ENCODE measurements around the gene CYP2D6.

CYP2D6 gene

DNA sequence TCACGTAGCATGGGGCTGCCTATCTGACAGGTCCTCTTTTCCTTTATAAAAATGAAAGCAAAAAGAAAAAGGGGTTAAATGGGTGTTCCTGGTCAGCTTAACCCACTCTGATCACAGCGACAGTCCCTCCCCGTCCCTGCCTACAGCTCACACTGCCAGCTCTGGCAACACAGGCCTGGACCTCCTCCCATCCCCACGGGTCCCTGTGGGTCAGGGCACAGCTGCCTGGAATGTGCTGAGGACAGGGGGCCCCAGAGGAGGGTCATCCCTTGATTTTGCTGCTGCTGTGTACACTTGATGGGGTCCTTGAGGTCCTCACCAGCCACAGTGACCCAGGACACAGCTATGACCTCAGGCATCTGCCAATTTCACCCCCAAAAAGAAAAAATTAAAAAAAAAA, 29.6 kb upstream of the CYP2D6 start:
- no peak for DNase-seq (ENCODE audit: low read depth, low spot score)
- no peak overlapping the region for H3K4me3 ChIP-seq (ENCODE audit: low read depth, low read length)
- in situ Hi-C loops (cut with HindIII; ENCODE audit: low sequenced_read_pairs): no loop called here
- TF ChIP-seq, protein P1, sequence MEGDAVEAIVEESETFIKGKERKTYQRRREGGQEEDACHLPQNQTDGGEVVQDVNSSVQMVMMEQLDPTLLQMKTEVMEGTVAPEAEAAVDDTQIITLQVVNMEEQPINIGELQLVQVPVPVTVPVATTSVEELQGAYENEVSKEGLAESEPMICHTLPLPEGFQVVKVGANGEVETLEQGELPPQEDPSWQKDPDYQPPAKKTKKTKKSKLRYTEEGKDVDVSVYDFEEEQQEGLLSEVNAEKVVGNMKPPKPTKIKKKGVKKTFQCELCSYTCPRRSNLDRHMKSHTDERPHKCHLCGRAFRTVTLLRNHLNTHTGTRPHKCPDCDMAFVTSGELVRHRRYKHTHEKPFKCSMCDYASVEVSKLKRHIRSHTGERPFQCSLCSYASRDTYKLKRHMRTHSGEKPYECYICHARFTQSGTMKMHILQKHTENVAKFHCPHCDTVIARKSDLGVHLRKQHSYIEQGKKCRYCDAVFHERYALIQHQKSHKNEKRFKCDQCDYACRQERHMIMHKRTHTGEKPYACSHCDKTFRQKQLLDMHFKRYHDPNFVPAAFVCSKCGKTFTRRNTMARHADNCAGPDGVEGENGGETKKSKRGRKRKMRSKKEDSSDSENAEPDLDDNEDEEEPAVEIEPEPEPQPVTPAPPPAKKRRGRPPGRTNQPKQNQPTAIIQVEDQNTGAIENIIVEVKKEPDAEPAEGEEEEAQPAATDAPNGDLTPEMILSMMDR (IDR thresholded peaks at IDR 0.05; ENCODE audit: low read depth, low read length): no peak

GRCh38 chr22:42158456-42159132, 28.0 kb upstream of the CYP2D6 start:
- DNase-seq (ENCODE audit: low read depth, low spot score): no peak
- H3K4me3 ChIP-seq (ENCODE audit: low read depth, low read length): no peak overlapping the region
- in situ Hi-C loops (cut with HindIII; ENCODE audit: low sequenced_read_pairs): no loop called here
- TF ChIP-seq, protein P1 (IDR thresholded peaks at IDR 0.05; ENCODE audit: low read depth, low read length): no peak

DNA sequence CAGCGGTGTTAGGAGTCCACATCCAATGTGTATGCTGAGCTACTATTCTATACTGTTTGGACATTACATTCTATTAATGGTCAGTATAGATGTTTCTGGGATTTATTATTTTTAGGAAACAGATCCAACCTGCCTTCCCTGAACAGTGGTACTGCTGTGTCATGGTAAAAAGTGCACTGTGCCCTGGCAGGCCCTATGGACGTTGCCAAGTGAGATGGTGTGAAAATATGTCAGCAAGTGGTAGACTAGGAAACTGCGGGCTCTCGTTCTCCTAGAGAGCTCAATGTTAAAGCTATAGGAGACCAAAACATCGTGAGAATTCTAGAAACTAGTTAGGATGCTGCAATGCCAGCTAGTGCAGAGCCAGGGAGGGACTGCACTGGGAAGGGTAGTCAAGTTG, 26.0 kb upstream of the CYP2D6 start:
- in situ Hi-C loops (cut with HindIII; ENCODE audit: low sequenced_read_pairs): no loop called here
- no peak for DNase-seq (ENCODE audit: low read depth, low spot score)
- TF ChIP-seq, protein P1 (IDR thresholded peaks at IDR 0.05; ENCODE audit: low read depth, low read length): no peak
- no peak overlapping the region for H3K4me3 ChIP-seq (ENCODE audit: low read depth, low read length)

- TF ChIP-seq, protein P1 (IDR thresholded peaks at IDR 0.05; ENCODE audit: low read depth, low read length): no peak
- in situ Hi-C loops (cut with HindIII; ENCODE audit: low sequenced_read_pairs): no loop called here
- DNase-seq (ENCODE audit: low read depth, low spot score): no peak
- no peak overlapping the region for H3K4me3 ChIP-seq (ENCODE audit: low read depth, low read length)
These were observed 25.5 kb upstream of the CYP2D6 start for GRCh38 chr22:42156121-42156520.

DNA sequence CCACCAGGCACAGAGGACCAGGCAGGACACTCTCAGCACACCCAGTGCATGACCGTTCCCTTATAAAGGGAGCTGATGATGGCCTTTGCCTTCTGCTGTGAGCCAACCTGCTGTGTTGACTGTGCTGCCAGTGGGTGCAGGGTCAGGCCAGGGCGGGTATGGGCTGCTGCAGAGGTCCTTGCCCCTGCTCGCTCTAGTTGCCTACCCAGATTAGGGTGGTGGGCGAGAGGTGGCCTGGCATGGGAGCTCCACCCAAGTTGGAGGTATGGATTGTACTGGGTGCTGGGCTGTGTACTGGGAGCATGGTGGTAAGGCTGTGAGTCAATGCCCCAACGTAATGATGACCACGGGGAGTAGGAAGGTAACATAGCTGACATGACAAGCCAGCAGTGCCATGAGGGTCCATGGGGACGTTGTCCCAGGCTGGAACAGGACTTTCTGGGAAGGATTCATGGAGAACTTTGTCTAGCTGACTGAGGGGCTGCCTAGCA, 24.5 kb upstream of the CYP2D6 start:
- in situ Hi-C loops (cut with HindIII; ENCODE audit: low sequenced_read_pairs): no loop called here
- TF ChIP-seq, protein P1 (IDR thresholded peaks at IDR 0.05; ENCODE audit: low read depth, low read length): no peak
- no peak for DNase-seq (ENCODE audit: low read depth, low spot score)
- no peak overlapping the region for H3K4me3 ChIP-seq (ENCODE audit: low read depth, low read length)

GRCh38 chr22:42154293-42155052, 23.9 kb upstream of the CYP2D6 start:
- in situ Hi-C loops (cut with HindIII; ENCODE audit: low sequenced_read_pairs): no loop called here
- H3K4me3 ChIP-seq (ENCODE audit: low read depth, low read length): no peak overlapping the region
- DNase-seq (ENCODE audit: low read depth, low spot score): no peak
- TF ChIP-seq, protein P1 (IDR thresholded peaks at IDR 0.05; ENCODE audit: low read depth, low read length): no peak
